Stromal cell of bone marrow (primary cell): ENCODE data around the gene AOAH.

Experiments
- DNase-seq: peaks from one replicate; pipeline ENCODE4 v3.0.0-alpha.2; 2012; ENCODE audit warnings: low read depth

AOAH gene

DNA sequence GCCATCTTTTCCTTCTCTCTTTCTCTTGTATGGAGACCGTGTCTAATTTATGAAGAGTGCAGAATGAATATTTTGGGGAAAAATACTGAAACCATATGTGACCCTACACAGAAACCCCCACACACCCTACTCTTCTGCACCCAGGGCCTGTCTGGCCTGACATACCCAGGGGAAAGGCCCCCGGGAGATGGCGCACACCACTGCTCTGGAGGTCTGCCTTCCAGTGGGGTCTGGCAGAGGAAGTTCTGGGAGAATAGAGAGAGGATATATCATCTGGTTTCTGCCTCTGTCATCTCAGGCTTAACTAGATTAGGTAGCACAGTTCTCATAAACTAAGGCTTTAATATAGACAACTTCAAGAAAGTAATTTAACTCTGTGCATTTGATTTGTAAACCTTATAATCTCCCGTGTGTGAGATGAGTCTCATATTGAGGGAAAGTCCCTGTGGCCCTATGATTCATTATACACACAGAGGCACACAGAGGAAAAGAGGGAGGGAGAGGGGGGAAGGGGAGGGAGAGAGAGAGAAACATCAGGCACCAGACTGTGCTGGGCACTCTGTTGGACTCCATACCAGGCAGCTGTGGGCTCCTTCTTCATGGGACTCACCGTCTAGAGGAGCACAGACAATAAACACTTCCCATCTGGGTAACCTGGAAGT lies 123.3 kb downstream of the AOAH start:
- DNase-seq = peak; percentile 22

DNA sequence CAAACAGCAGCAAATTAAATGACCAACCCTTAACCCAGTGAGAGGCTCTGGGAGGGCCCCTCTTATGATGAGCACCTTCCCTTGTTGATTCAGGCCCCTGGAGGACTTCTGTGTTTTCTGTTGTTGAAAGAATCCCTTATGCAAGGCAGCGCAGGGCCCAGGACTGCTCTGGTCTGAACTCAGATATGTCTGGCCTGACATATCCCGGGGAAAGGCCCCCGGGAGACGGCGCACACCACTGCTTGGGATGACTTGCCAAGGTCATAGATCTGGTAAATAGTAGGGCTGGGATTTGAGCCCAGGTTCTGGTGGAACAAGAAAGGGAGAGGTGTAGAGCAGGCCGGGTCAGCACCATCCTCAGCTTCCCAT lies 124.0 kb downstream of the AOAH start:
- no peak for DNase-seq

DNA sequence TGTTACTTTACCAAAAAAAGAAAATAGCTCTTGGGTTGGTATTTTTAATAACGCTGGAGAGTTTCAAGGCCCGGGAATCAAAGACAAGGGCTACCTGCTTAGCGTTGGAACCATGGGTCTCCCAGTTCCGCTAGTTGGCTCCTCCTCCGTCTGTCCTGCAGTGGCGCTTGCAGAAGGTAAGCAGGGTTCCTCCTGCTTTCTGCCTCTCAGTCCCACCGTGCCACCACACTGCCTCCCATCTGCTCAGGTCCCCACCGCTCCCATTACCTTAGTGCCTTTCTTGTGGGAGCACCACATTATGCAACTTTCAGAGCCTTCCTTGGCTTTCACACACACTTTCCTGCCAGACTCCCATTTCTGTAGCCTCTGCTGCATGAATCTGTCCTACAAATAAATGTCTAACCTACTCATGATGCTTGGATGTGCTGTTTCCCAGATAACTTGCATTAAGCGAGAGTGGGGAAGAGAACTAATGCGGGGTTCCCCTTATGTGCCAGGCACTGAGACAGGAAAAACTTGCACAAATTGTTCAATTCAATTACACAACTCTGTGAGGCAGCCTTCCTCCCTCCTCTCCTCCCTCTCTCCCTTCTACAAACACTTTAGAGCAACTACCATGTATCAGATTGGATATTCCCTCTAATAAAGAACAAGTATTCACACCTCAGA lies 124.5 kb downstream of the AOAH start:
- no peak for DNase-seq

DNA sequence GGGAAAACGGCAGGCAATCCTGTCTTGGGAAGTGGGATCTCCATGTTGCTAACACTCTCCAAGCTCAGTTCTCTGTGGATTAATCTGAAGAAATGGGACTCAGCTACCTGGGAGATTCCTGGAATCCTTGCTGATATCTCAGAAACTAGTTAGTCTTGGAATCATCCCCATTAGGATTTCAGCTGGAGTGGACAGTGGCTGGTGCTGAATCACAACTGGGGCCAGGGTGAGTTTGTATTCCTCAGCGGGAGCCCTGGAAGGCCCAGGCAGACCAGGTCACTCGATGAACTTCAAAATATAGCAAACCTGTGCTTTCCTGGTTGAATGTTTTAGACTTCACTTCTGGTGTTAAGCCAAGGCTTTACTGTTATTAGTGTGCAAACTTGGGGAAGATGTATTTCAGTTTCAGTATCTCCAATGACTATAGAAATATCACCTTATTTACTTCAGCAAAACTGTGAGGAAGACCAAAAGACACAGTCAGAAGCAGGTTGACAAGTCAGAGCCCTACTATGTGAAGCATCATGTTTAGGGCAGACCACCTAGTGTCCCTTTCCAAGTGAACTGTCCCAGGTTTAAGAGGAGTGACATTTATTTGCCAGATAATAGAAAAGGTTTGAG lies 126.1 kb downstream of the AOAH start:
- no peak for DNase-seq

DNA sequence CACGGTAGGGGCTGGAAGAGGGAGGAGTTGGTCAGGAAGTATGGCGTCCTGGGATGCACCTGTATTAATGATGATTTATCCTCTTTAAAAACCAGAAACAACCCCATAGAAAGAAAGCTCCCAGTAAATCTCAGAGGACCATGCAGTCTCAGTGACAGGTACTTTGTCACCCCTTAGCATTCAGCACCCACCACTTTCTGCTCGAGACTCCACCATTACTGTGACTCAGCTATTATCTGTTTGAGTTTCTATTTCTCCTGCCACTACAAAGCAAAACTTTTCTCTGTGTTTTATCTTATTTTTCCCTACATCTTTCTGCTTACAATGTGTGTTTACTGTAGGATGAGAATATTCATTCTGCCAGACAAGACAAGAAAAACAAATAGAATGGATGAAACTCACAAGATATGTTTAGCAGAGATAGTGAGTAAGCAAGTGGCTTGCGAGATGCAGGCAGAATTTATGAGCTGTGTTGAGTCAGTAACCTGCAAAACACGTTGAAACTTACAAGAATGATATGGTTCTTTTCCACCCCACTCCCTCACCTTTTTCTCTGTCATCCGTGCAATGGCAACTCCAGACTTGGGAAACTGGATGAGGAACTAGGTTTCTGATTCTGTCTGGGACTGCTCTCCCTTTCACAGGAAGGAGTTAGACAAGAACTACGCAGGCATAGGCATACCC lies 127.1 kb downstream of the AOAH start:
- DNase-seq = no peak

DNA sequence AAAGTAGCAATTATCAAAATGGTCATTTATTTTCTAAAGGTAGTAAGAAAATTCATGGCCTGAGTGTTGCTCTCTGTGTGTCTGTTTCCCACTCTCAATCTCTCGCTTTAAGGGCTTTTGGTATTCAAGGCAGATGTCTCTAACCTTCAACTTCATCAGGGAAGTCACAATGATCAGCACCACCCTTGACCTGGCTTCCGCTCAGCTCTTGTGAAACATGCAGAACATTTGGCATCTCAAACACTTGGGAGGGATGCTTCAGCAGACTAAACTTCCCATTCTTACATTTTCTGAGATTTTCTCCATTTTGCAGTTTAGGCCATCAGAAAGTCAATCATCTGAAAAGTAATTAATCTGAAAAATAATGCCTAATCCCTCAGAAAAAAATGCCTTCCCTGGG lies 129.8 kb downstream of the AOAH start:
- DNase-seq = no peak

DNA sequence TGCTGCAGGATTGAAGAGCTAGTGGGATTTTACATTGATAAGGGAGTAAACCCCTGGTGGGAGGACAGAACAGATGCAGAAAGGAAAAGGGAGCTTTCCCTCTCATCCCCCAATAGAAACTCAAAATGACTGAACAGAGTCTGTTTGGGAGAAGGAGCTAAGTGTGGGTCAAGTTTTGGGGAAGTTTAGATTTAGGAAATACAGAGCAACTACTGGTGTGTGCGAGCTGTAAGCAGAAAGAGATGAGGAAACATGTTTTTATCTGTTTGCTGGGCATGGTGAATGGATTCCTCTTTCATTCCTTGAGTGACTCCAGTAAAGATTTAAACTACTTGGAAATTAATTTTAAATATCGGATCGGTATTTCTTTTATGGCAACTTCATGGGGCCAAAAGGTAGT lies 132.7 kb downstream of the AOAH start:
- no peak for DNase-seq

DNA sequence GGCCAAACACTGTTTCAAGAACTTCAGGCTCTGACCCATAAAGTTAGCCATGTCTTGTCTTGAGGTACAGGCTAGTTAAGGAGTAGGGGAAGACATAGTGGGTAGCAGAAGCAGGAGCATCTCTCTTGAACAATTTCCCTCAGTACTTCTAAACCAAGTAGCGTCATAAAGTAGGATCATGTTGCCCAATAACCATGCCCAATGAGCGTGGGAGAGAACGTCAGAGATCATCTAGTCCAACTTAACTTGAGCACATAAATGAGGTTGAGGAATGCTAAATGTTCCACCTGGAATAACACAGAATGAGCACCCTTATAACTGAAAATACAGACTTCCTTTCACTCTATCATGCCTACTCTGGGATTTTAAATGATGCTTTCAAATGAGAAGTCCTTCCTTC lies 134.9 kb downstream of the AOAH start:
- DNase-seq = no peak

DNA sequence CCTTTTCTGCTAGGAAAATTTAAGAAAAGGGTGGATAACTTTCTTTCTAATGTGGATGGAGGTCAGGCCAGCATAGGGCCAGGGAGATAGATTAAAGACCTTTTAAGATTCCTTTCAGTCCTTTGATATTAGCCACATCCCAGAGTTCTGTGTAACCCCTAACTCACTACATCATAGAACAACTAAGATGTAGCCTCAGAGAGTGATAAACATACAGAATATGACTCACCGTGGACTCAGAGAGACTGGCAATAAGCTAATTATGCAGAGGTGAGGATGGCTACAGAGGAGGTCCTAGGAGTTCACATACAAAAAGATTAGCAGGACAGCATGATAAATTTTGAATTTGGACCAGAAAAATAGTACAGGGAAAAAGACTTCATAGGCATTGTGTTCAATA lies 141.0 kb downstream of the AOAH start:
- no peak for DNase-seq

DNA sequence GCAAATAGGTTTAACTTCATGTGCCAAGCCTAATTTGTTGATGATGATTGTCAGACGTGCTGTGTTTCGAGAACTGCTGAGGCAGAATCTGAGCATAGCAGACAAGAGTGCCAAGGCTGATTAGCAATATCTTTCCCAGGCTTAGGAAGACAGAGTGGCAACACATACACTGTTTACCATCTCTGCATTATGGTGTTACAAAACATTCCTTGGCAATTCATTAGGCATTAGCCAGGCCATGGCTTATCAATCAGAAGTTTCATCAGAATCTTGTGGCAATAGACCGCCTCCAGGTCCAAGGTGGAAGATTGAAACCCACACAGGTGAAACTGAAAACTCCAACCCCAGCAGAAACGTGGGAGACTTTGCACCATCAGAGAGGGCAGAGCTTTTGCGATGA lies 148.5 kb downstream of the AOAH start:
- DNase-seq = no peak

DNA sequence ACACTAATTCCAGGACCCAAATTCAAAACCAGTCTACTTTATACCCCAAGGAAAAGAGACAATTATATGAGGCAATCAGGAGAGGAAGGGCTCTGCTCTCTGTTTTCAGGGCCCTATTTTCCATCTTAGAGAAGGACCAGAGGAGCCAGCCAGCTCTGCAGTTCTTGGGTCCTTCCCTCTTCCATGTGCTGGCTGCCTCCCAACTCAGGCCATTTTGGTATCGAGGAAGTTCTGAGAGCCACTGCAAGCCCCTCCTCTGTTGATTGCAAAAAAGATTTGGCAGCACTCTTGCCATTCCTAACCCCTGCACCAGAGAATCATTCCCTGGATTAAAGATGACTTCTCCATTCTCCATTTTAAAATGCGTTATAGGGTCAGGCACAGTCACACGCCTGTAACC lies 151.2 kb downstream of the AOAH start:
- no peak for DNase-seq

DNA sequence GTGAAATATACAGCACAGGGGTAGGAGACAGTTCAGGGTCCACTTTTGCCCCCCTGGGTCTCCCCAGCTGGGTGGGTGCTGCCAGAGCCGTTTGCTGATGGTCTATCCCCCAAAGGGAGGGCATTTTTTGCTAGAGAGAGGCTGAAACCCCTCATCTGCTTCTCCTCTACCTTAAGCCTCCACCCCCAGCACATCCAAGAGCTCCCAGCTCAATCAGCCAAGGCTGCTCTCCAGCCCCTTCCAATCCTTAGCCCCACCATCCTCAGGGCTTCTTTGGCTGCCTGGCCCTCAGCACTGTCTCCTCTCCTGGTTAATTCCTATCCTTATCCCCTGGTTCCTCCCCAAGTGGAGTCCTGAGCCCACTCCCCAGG lies 153.1 kb downstream of the AOAH start:
- no peak for DNase-seq

DNA sequence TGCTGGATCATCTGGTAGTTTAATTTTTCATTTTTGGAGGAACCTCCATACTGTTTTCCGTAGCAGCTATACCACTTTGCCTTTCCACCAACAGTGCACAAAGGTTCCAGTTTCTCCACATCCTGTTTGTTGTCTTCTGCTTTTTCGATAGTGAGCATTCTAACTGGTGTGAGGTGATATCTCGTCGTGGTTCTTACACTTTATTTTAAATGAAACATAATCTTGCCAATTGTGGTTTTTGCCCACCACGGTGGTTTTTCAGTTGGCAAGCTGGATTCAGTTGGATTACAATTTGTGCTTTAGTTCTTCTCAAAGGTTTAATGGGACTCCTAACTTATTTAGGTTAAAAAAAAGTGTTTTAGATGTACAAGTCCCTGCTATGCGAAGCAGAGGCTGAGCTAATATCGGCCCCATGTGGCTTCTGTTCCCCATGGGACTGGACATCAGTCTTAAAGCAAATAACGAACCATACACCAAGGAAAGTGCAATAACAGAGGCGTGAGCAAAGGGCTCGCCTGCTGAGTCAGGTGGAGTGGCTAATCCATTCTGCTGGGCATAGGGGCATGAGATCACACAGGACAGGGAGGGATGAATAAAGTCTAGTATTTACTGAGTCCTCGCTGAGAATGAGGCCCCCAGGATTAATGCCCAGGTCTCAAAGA lies 153.6 kb downstream of the AOAH start:
- DNase-seq = no peak

DNA sequence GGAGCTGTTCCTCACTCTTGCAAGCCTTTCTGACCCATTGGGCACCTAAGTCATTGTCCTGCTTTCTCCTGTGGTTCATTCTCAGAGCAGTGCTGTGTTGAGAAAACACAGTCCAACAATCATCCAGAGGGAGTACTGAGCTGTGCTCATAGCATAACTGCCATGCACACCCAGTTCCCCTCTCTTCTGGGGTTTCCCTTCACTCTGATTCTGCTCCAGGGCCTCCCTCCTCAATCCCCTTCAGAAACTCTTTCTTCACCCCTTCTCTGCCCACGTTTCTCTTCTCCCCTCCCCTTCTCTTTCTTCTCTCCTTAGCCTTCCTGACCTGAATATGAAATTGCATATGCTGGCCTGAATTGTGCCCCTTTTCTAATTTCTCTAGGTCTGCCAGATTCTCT lies 155.8 kb downstream of the AOAH start:
- no peak for DNase-seq

DNA sequence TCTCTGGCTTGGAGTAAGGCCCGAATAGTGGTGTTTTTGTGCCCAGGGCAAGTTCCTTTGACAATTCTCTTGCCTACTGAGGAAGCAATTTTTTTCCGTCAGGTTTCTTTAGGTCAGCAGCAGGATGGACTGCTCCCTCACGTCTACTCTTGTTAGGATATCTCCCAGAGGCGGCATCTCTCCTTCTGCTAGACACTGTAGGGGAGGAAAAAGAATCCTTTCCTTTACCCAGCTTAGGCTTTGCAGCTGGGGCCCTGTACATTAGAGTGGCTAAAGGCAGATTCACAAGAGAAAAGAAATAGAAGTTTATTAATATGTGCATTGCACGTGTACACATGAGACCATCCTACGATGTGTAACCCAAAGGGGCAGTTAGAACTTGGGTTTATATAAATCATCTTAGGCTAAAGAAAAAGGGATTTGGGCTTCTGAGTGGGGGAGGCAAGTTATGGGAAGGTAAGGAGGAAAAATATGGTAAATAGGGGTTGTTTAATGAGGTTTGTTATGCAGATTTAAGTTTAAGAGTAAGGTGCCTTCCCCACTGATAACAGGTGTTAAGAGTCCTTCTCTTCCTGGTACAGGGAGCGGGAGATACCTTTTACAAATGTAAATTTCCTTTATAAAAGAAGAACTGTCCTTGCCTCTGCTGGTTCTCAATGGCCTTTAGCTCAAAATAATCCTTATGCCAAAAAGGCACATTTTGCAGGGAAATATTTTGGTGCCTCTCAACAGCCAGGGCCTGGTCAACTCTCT lies 156.4 kb downstream of the AOAH start:
- DNase-seq = no peak

DNA sequence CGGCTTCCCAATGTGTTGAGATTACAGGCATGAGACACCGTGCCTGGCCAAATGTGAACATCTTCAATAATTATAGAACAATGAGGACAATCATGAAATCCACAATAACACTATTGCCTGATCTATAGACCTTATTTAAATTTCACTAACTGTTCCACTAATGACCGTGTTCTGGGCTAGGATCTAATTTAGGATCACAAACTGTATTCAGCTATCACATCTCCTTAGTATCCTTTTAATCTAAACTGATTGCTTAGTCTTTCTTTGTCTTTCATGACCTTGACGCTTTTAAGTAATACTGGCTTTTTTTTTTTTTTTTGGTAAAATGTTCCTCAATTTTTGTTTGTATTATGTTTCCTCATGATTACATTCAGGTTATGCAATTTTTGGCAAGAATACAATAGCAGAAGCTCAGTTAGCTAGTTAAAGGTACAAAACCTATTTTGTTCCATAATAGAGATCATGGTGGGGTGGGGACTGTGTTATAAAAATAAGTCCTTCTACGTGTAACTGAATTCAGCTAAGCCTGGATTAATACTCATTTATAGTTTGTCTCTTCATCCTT lies 158.4 kb downstream of the AOAH start:
- DNase-seq = no peak

DNA sequence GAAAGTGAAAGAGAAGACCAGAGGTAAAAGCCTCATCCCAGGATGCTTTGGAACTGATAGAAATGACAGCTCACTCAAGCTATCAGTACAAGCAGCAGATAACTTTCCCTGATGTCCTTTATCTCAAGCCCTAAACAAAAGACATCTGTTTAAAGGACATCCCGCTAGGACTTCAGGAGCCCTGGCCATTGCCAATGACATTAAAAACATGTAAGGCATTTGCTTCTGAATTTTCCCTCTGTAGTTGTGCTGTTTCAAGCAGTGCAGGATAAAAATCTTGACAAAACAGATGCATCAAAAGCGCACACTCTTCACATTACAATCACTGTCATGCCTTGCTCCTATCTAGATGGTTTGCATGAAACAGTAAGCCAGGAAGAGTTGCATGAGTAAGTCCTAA lies 159.8 kb downstream of the AOAH start:
- no peak for DNase-seq

DNA sequence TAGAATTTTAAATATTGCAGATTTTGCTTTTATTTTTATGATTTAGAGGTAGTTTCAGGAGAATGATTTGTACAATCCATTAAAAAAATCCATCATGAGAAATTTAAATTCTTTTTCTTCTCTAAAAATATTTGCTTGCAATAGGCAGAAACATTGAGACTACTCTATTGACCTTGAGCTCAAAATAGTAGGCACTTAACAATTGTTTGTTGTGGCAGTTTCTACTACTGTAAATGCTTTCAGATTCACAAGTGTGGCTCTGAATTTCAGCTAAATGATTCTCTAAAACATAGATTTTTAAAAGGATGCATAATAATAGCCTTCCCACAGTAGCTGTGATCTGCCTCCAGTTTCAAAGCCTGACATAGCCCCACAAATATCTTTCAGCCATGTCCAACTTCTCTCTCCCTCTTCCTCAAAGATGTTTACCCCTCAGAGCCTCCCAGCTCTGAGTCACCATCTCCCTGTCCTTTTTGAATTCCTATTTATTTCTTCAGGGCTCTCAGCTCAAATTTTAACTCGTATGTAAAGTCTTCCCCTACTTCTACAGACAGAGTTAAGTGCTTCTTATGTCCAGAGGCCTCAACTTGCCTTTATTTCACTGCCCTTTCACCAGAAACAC lies 160.5 kb downstream of the AOAH start:
- DNase-seq = no peak

DNA sequence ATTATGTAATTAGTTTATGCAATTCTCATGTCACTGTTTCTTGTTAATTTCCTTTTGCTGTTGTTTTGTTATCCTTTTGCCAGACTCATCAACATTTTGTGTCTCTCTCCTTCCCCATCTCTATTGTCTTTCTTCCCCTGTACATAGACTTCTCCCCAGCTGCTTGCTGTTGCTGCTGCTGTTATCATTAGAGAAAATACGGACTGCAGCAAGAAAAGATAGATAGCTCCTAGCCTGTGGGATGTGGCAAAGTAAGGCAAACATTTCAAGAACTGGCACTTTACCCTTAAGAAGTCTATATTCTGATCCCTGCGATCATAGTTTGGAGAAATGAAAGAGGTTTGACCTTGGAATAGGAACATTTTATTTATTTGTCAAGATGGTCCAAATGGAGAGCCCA lies 162.2 kb downstream of the AOAH start:
- DNase-seq = no peak

DNA sequence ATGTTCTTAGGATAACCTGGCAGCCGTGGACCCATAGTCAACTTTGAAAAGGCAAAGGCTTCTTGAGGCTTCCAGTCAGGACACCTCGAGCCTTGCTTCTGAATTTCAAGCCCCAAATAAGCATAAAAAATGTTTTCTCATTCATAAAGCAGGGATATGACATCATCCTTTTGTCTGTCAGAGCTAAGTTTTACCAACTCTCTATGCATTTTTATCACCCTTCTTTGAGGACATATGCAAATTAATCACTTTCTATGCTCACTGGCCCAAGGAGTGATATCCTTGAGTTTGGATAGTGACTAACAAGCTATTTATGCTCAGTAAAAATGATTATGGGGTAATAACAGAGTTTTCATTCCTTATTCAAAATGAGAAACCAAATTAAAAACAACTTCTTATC lies 175.3 kb downstream of the AOAH start:
- DNase-seq = no peak

DNA sequence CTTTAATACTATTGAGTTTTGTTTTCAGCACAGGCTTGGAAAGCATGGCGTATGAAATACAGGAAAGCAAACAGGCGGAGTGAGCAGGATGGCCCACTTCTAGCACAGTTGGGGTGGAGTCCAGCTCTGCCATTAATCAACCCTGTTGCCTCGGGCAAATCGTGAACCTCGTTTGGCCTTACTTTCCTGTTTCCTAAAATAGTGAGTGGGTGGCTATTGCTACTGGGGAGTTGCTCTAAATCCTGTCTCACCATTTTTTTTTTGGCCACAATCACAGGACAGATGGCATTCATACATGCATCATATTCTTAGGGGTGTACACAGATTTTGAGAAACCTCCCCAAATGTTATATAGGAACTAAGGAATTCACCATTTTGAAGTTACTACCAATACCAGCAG lies 176.9 kb downstream of the AOAH start:
- DNase-seq = no peak
